Spleen (tissue), 11 donors: ENCODE measurements around the gene PRODH2. TPM values are rescaled to one million over a fixed set of nuclear protein-coding genes. Genes with fewer than 3 reads are reported as not detected.

Experiments used
- DNase-seq: peaks from one replicate; pipeline ENCODE4 v3.0.0-alpha.2; 2020
- H3K27ac ChIP-seq, 8 donors: fragments of 200-600 bp; sonication (generic) in 7 of 8; 1 replicate in 4 of 8; 2 replicates in 4 of 8; pipeline versions ENCODE4 v1.5.0 to v1.8.0; 2016 to 2021; ENCODE audit warnings: inconsistent platforms in 4 of 8, mild to moderate bottlenecking in 4 of 8, moderate library complexity in 1 of 8
- H3K27me3 ChIP-seq, 7 donors: fragments of 200-600 bp; sonication (generic) in 6 of 7; replicated peaks in 1 of 7; 1 replicate in 4 of 7; 2 replicates in 3 of 7; pipeline versions ENCODE4 v1.5.0 to v1.8.0; 2016 to 2021; ENCODE audit warnings: inconsistent platforms in 3 of 7, mild to moderate bottlenecking in 1 of 7
- H3K36me3 ChIP-seq, 6 donors: fragments of 200-600 bp; sonication (generic) in 5 of 6; 1 replicate in 4 of 6; 2 replicates in 2 of 6; pipeline versions ENCODE4 v1.5.0 to v1.8.0; 2016 to 2021; ENCODE audit warnings: inconsistent platforms in 2 of 6
- H3K4me1 ChIP-seq, 6 donors: fragments of 200-600 bp; sonication (generic) in 5 of 6; 1 replicate in 3 of 6; 2 replicates in 3 of 6; pipeline versions ENCODE4 v1.5.0 to v1.8.0; 2016 to 2021; ENCODE audit warnings: inconsistent platforms in 3 of 6
- H3K4me3 ChIP-seq, 8 donors: fragments of 200-600 bp; sonication (generic) in 7 of 8; 1 replicate in 4 of 8; 2 replicates in 4 of 8; pipeline versions ENCODE4 v1.5.0 to v1.8.0; 2016 to 2021; ENCODE audit warnings: inconsistent platforms in 4 of 8, mild to moderate bottlenecking in 4 of 8, moderate library complexity in 2 of 8
- H3K9me3 ChIP-seq, 8 donors: fragments of 200-600 bp; sonication (generic) in 7 of 8; 1 replicate in 4 of 8; 2 replicates in 4 of 8; pipeline versions ENCODE4 v1.5.0 to v1.8.0; 2016 to 2021; ENCODE audit warnings: inconsistent platforms in 4 of 8
- POLR2A ChIP-seq, 3 donors: fragments of 450-650 bp; IDR thresholded peaks; one replicate each; pipeline ENCODE4 v1.5.1; 2017; ENCODE audit warnings: antibody characterized with exemption in 3 of 3, mild to moderate bottlenecking in 1 of 3
- POLR2AphosphoS5 ChIP-seq, 3 donors: sonication (generic); formaldehyde crosslinking; IDR thresholded peaks; one replicate each; pipeline ENCODE4 v1.5.1; 2017; ENCODE audit warnings: antibody characterized with exemption in 3 of 3
- whole genome bisulfite sequencing, 5 donors: extraction: QIAGEN DNeasy Blood & Tissue Kit in 3 of 5; methylation state at CpG; one replicate each; pipeline versions ENCODE4 v1.1.5 to v1.1.7; 2013 to 2018; 5-methylcytosine and 5-hydroxymethylcytosine counted together
- intact Hi-C: fragments of 100-400 bp; cut with DNase I; formaldehyde crosslinking; loops from one replicate; pipeline ENCODE4 v1.15.0; 2023; ENCODE audit warnings: low total_unique reads
- polyA plus RNA-seq, 3 donors: library from polyadenylated mRNA; stranded (reverse); fragments of 200-250 nt; gene quantifications; one replicate each; pipeline ENCODE4 v1.2.1, GENCODE V29; 2013
- total RNA-seq, 7 donors: library from RNA; depleted of rRNA in 3 of 7; stranded (reverse); fragments of >200 nt in 3 of 7; fragmentation: NEBNext Ultra II Directional in 4 of 7; extraction: Animal tissue kit (Norgen Biotek cat#: 25700) in 4 of 7; gene quantifications; one replicate each; pipeline versions ENCODE4 v1.1.0 to v1.2.1, GENCODE V29; 2016 to 2021
- TF ChIP-seq, protein P1 (sequence below), 11 experiments: fragments of 200-600 bp in 7 of 11; fragments of 450-650 bp in 4 of 11; sonication (generic) in 4 of 11; IDR thresholded peaks in 8 of 11; conservative IDR thresholded peaks in 3 of 11; 1 replicate in 7 of 11; 2 replicates in 4 of 11; pipeline versions ENCODE4 v1.4.0 to v1.8.0; 2016 to 2021; ENCODE audit warnings: antibody characterized with exemption in 11 of 11, inconsistent platforms in 4 of 11, mild to moderate bottlenecking in 1 of 11
- donor health status: healthy with polysubstance abuse.
- donor health status: DM: no; HTN: no; CAD: no; lungs with moderate emphysema.
- donor health status: DM: no; HTN: no; CAD: no.
- donor health status: Bipolar disorder and iron deficiency.
- donor health status: healthy.
- donor health status: DM: no; HTN: no; CAD: no.
- donor health status: DM: yes; HTN: yes; CAD: no.

PRODH2 gene
- total and polyA plus RNA-seq, 10 donors, result 0.06 TPM; not detected in 9

GRCh38 chr19:35766571-35767104 lies 46.0 kb downstream of the PRODH2 start:
- intact Hi-C loops, result no loop called here
- no peak for DNase-seq
- H3K4me3 ChIP-seq, result no peak overlapping the region
- H3K27ac ChIP-seq, result peak overlapping the region in 1 of 8 donors; percentile 53
- H3K4me1 ChIP-seq, result peaks cover 0 to 19% (median 4%) of the 10 kb centered on the region in 6 donors
- no peaks in the 10 kb centered on the region for H3K9me3 ChIP-seq
- no peaks in the 10 kb centered on the region for H3K27me3 ChIP-seq
- H3K36me3 ChIP-seq, result peaks cover 0 to 75% (median 28%) of the 10 kb centered on the region in 6 donors
- TF ChIP-seq, protein P1, sequence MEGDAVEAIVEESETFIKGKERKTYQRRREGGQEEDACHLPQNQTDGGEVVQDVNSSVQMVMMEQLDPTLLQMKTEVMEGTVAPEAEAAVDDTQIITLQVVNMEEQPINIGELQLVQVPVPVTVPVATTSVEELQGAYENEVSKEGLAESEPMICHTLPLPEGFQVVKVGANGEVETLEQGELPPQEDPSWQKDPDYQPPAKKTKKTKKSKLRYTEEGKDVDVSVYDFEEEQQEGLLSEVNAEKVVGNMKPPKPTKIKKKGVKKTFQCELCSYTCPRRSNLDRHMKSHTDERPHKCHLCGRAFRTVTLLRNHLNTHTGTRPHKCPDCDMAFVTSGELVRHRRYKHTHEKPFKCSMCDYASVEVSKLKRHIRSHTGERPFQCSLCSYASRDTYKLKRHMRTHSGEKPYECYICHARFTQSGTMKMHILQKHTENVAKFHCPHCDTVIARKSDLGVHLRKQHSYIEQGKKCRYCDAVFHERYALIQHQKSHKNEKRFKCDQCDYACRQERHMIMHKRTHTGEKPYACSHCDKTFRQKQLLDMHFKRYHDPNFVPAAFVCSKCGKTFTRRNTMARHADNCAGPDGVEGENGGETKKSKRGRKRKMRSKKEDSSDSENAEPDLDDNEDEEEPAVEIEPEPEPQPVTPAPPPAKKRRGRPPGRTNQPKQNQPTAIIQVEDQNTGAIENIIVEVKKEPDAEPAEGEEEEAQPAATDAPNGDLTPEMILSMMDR (IDR thresholded peaks at IDR 0.05 in 8 of 11, conservative IDR thresholded peaks at IDR 0.05 in 3 of 11), result no peak
- TF ChIP-seq POLR2AphosphoS5 (IDR thresholded peaks at IDR 0.05), result peak in 1 of 3 donors; percentile 33
- no peak for TF ChIP-seq POLR2A (IDR thresholded peaks at IDR 0.05)
- WGBS, 5 donors, result 78 to 95% (median 92%) methylated on average over 7 to 11 of the region's 11 CpGs

DNA sequence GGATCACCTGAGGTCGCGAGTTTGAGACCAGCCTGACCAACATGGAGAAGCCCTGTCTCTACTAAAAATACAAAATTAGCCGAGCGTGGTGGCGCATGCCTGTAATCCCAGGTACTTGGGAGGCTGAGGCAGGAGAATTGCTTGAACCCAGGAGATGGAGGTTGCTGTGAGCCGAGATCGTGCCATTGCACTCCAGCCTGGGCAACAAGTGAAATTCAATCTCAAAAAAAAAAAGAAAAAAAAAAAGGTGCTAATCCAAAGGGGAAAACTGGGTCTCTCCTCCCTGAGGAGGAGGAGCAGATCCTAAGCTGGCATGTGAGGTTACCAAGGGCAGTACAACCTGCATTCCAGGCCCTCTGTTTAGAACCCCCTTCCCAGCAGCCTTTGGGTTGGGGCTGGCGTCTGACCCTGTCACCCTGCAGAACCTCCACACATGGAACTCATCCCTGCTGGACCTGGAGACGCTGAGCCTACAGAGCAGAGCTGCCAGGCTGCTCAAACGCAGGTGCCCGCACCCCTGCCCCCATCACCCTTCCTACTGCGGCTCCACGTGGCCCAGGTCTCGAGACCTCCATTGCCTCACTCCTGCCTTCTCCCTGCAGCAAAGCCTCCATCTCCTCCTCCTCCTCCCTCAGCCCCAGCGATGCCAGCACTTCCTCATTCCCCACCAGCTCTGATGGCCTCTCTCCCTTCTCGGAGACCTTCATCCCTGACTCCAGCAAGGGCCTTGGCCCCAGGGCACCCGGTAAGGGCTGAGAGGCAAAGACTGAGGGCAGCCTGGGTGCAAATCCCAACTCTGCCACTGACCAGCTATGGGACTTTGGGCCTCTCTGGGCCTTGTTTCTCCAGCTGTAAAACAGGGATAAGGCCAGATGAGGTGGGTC lies 48.0 kb downstream of the PRODH2 start:
- TF ChIP-seq POLR2AphosphoS5 (IDR thresholded peaks at IDR 0.05) (no peak), POLR2A (IDR thresholded peaks at IDR 0.05) (no peak)
- TF ChIP-seq, protein P1 (IDR thresholded peaks at IDR 0.05 in 8 of 11, conservative IDR thresholded peaks at IDR 0.05 in 3 of 11), result no peak
- H3K27ac ChIP-seq, result no peak overlapping the region
- no peaks in the 10 kb centered on the region for H3K9me3 ChIP-seq
- peaks cover 0 to 93% (median 28%) of the 10 kb centered on the region in 6 donors for H3K36me3 ChIP-seq
- H3K4me3 ChIP-seq, result no peak overlapping the region
- WGBS, 5 donors, result 87 to 95% (median 92%) methylated on average over 17 of the region's 17 CpGs
- DNase-seq, result no peak
- no peaks in the 10 kb centered on the region for H3K27me3 ChIP-seq
- intact Hi-C loops, result no loop called here
- peaks cover 0 to 27% (median 6%) of the 10 kb centered on the region in 6 donors for H3K4me1 ChIP-seq

GRCh38 chr19:35760711-35761349 lies 51.8 kb downstream of the PRODH2 start:
- Histone ChIP-seq H3K27ac (no peak overlapping the region), H3K4me1 (peaks cover 22 to 40% (median 32%) of the 10 kb centered on the region in 6 donors), H3K27me3 (peaks cover 0 to 15% (median 4%) of the 10 kb centered on the region in 7 donors), H3K36me3 (peaks cover 0 to 59% (median 25%) of the 10 kb centered on the region in 6 donors), H3K9me3 (no peaks in the 10 kb centered on the region), H3K4me3 (no peak overlapping the region)
- TF ChIP-seq POLR2A (IDR thresholded peaks at IDR 0.05) (no peak), POLR2AphosphoS5 (IDR thresholded peaks at IDR 0.05) (no peak)
- TF ChIP-seq, protein P1 (IDR thresholded peaks at IDR 0.05 in 8 of 11, conservative IDR thresholded peaks at IDR 0.05 in 3 of 11), result no peak
- DNase-seq, result no peak
- intact Hi-C loops, result no loop called here
- 95 to 98% (median 97%) methylated on average over 4 of the region's 4 CpGs for WGBS, 5 donors
